Upper lobe of left lung (tissue), 4 donors: ENCODE measurements around the gene IL13RA2.

Source experiments
- CTCF ChIP-seq, 6 experiments: fragments of 450-650 bp in 4 of 6; fragments of 200-600 bp in 2 of 6; sonication (generic) in 2 of 6; IDR thresholded peaks; one replicate each; pipeline ENCODE4 v1.5.1; 2016 to 2019; ENCODE audit warnings: antibody characterized with exemption in 6 of 6
- EP300 ChIP-seq, 4 donors: sonication (generic); formaldehyde crosslinking; IDR thresholded peaks; one replicate each; pipeline ENCODE4 v1.5.1; 2017; ENCODE audit warnings: antibody characterized with exemption in 4 of 4, control low read depth in 2 of 4
- POLR2A ChIP-seq, 4 donors: fragments of 450-650 bp; IDR thresholded peaks; one replicate each; pipeline ENCODE4 v1.5.1; 2016 to 2017; ENCODE audit warnings: antibody characterized with exemption in 4 of 4, mild to moderate bottlenecking in 2 of 4
- POLR2AphosphoS5 ChIP-seq, 2 donors: sonication (generic); formaldehyde crosslinking; IDR thresholded peaks; one replicate each; pipeline ENCODE4 v1.5.1; 2017; ENCODE audit warnings: antibody characterized with exemption in 2 of 2

- TF ChIP-seq EP300 (IDR thresholded peaks at IDR 0.05) (no peak), CTCF (IDR thresholded peaks at IDR 0.05) (no peak), POLR2A (IDR thresholded peaks at IDR 0.05) (no peak), POLR2AphosphoS5 (IDR thresholded peaks at IDR 0.05) (no peak)
Measured at GRCh38 chrX:115030625-115031024, 13.2 kb upstream of the IL13RA2 start.
